ENCODE measurements around the gene ZFP42. TPM values are rescaled to one million over a fixed set of nuclear protein-coding genes. Genes with fewer than 3 reads are reported as not detected.

Gene ZFP42
- total and polyA plus RNA-seq, 2 donors (not counting 1 experiment from before 2014, with no cell fraction given): not detected

GRCh38 chr4:188046657-188047056, 51.1 kb downstream of the ZFP42 start:
- H3K27me3 ChIP-seq (replicated peaks in 1 of 4; ENCODE audit: control extremely low read depth in 1 of 4, control insufficient read depth in 3 of 4, insufficient read depth in 4 of 4, low read length in 3 of 4): no peaks in the 10 kb centered on the region
- no peak for TF ChIP-seq EZH2 (IDR thresholded peaks at IDR 0.05; ENCODE audit: borderline replicate concordance, insufficient read depth, low read depth, low read length, poor library complexity, severe bottlenecking)
- TF ChIP-seq, protein P1, sequence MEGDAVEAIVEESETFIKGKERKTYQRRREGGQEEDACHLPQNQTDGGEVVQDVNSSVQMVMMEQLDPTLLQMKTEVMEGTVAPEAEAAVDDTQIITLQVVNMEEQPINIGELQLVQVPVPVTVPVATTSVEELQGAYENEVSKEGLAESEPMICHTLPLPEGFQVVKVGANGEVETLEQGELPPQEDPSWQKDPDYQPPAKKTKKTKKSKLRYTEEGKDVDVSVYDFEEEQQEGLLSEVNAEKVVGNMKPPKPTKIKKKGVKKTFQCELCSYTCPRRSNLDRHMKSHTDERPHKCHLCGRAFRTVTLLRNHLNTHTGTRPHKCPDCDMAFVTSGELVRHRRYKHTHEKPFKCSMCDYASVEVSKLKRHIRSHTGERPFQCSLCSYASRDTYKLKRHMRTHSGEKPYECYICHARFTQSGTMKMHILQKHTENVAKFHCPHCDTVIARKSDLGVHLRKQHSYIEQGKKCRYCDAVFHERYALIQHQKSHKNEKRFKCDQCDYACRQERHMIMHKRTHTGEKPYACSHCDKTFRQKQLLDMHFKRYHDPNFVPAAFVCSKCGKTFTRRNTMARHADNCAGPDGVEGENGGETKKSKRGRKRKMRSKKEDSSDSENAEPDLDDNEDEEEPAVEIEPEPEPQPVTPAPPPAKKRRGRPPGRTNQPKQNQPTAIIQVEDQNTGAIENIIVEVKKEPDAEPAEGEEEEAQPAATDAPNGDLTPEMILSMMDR (IDR thresholded peaks at IDR 0.05): no peak
- no peak overlapping the region for H3K4me3 ChIP-seq (ENCODE audit: control extremely low read depth in 1 of 5, extremely low read depth in 1 of 5, insufficient read depth in 1 of 5, low read depth in 2 of 5, low read length in 4 of 5)
- DNase-seq (no peak), ATAC-seq (ENCODE audit: low read depth) (no peak)
- peaks cover 0 to 24% (median 0%) of the 10 kb centered on the region in 3 donors for H3K9me3 ChIP-seq (ENCODE audit: control extremely low read depth in 1 of 3, control insufficient read depth in 2 of 3, insufficient read depth in 1 of 3, low read length in 2 of 3)
- ChIA-PET POLR2A (no interaction called here), CTCF (interaction anchor here (0.9 kb wide), 1 partner anchor 9 kb away, joined by 4 read pairs; no protein-coding TSS in a partner anchor)
- H3K27ac ChIP-seq (ENCODE audit: low read length in 2 of 2): no peak overlapping the region
- H3K27ac Mint-ChIP-seq: no peak overlapping the region
- peaks cover 5% of the 10 kb centered on the region for H3K9me3 Mint-ChIP-seq (ENCODE audit: insufficient read depth)
- H3K9ac ChIP-seq (ENCODE audit: low read length): no peak overlapping the region
- H4K20me1 ChIP-seq (ENCODE audit: control insufficient read depth, insufficient read depth, low read length, poor library complexity, severe bottlenecking): no peaks in the 10 kb centered on the region
- WGBS (ENCODE audit: insufficient coverage): no CpG with 5 or more reads among the region's 3 CpGs
- H3K4me1 Mint-ChIP-seq: no peaks in the 10 kb centered on the region
- no peak overlapping the region for H3K4me2 ChIP-seq (replicated peaks; ENCODE audit: low read depth, low read length, poor library complexity, severe bottlenecking)
- no peaks in the 10 kb centered on the region for H3K36me3 ChIP-seq (replicated peaks in 1 of 2; ENCODE audit: control extremely low read depth in 1 of 2, control insufficient read depth in 1 of 2, extremely low read depth in 1 of 2, insufficient read depth in 2 of 2, low read length in 1 of 2)
- intact Hi-C loops (cut with micrococcal nuclease): no loop called here
- no peaks in the 10 kb centered on the region for H3K27me3 Mint-ChIP-seq
- H2AFZ ChIP-seq (ENCODE audit: insufficient read depth, low read depth, low read length, poor library complexity, severe bottlenecking): no peak overlapping the region
- no peaks in the 10 kb centered on the region for H3K79me2 ChIP-seq (ENCODE audit: control insufficient read depth, insufficient read depth, low read length)
- no peak overlapping the region for H3K4me3 Mint-ChIP-seq
- no peaks in the 10 kb centered on the region for H3K4me1 ChIP-seq (ENCODE audit: control insufficient read depth in 2 of 2, insufficient read depth in 2 of 2, low read length in 2 of 2)

DNA sequence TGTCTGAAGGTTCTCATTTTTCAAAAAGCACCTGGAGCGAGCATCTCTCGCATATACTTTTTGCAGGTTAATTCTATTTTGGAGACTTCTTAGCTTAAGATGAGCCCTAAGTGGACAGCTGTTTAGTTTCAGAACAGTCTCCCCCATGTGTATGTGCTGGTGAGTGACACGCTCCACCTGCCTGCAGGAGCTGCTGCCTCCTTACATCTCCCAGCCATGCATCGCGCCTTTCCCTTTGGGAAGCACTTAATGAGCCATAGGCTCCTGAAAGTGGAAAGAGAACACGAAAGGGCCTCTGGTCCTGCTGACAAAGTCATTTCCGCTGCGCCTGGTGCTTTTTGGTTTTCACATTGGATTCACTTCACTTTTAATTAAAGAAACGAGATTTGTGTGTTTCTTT, 57.7 kb downstream of the ZFP42 start:
- ChIA-PET CTCF (no interaction called here), POLR2A (no interaction called here)
- no peaks in the 10 kb centered on the region for H3K79me2 ChIP-seq (ENCODE audit: control insufficient read depth, insufficient read depth, low read length)
- H3K4me1 Mint-ChIP-seq: no peaks in the 10 kb centered on the region
- ATAC-seq (ENCODE audit: low read depth) (no peak), DNase-seq (no peak)
- H2AFZ ChIP-seq (ENCODE audit: insufficient read depth, low read depth, low read length, poor library complexity, severe bottlenecking): no peak overlapping the region
- no peaks in the 10 kb centered on the region for H4K20me1 ChIP-seq (ENCODE audit: control insufficient read depth, insufficient read depth, low read length, poor library complexity, severe bottlenecking)
- no peak overlapping the region for H3K4me3 Mint-ChIP-seq
- no peaks in the 10 kb centered on the region for H3K27me3 ChIP-seq (replicated peaks in 1 of 4; ENCODE audit: control extremely low read depth in 1 of 4, control insufficient read depth in 3 of 4, insufficient read depth in 4 of 4, low read length in 3 of 4)
- no peak overlapping the region for H3K27ac ChIP-seq (ENCODE audit: low read length in 2 of 2)
- H3K9me3 ChIP-seq (ENCODE audit: control extremely low read depth in 1 of 3, control insufficient read depth in 2 of 3, insufficient read depth in 1 of 3, low read length in 2 of 3): peaks cover 0 to 15% (median 0%) of the 10 kb centered on the region in 3 donors
- no peaks in the 10 kb centered on the region for H3K4me1 ChIP-seq (ENCODE audit: control insufficient read depth in 2 of 2, insufficient read depth in 2 of 2, low read length in 2 of 2)
- H3K4me3 ChIP-seq (ENCODE audit: control extremely low read depth in 1 of 5, extremely low read depth in 1 of 5, insufficient read depth in 1 of 5, low read depth in 2 of 5, low read length in 4 of 5): no peak overlapping the region
- 95% methylated on average over 4 of the region's 9 CpGs for WGBS (ENCODE audit: insufficient coverage)
- H3K27me3 Mint-ChIP-seq: no peaks in the 10 kb centered on the region
- no peak overlapping the region for H3K4me2 ChIP-seq (replicated peaks; ENCODE audit: low read depth, low read length, poor library complexity, severe bottlenecking)
- no peak overlapping the region for H3K27ac Mint-ChIP-seq
- no peaks in the 10 kb centered on the region for H3K36me3 ChIP-seq (replicated peaks in 1 of 2; ENCODE audit: control extremely low read depth in 1 of 2, control insufficient read depth in 1 of 2, extremely low read depth in 1 of 2, insufficient read depth in 2 of 2, low read length in 1 of 2)
- TF ChIP-seq, protein P1 (IDR thresholded peaks at IDR 0.05): no peak
- TF ChIP-seq EZH2 (IDR thresholded peaks at IDR 0.05; ENCODE audit: borderline replicate concordance, insufficient read depth, low read depth, low read length, poor library complexity, severe bottlenecking): no peak
- H3K9me3 Mint-ChIP-seq (ENCODE audit: insufficient read depth): peaks cover 8% of the 10 kb centered on the region
- intact Hi-C loops (cut with micrococcal nuclease): no loop called here
- no peak overlapping the region for H3K9ac ChIP-seq (ENCODE audit: low read length)

Other genes with a start within 250 kb of the ZFP42 start
- not detected in 2 replicates for gene TRIML2, start 113.8 kb downstream of the ZFP42 start, total RNA-seq
- gene TRIML2, start 113.8 kb downstream of the ZFP42 start, polyA plus RNA-seq: not detected in 2 replicates
- gene TRIML1, start 143.7 kb downstream of the ZFP42 start, total RNA-seq: not detected in 2 replicates
- not detected in 2 replicates for gene TRIML1, start 143.7 kb downstream of the ZFP42 start, polyA plus RNA-seq

All from B cell (primary cell).